Measurements from ENCODE around the gene NPC1. TPM values are rescaled to one million over a fixed set of nuclear protein-coding genes. Genes with fewer than 3 reads are reported as not detected.

Gene NPC1
- total RNA-seq, 1 experiment from 2014 or later, result 39.6 TPM

GRCh38 chr18:23617412-23618014, 31.2 kb upstream of the NPC1 start:
- no peak overlapping the region for H3K27ac ChIP-seq
- ChIA-PET POLR2A (ENCODE audit: unreplicated experiment) (no interaction called here), CTCF (no interaction called here)
- H4K20me1 ChIP-seq (ENCODE audit: insufficient read depth), result no peaks in the 10 kb centered on the region
- no peak overlapping the region for H3K4me2 ChIP-seq
- H3K79me2 ChIP-seq (ENCODE audit: low read depth), result no peaks in the 10 kb centered on the region
- H2AFZ ChIP-seq, result no peak overlapping the region
- no peaks in the 10 kb centered on the region for H3K27me3 ChIP-seq (ENCODE audit: insufficient read depth, low read depth)
- intact Hi-C loops (cut with micrococcal nuclease; ENCODE audit: unreplicated experiment), result no loop called here
- H3K36me3 ChIP-seq (ENCODE audit: low read depth), result no peaks in the 10 kb centered on the region
- no peaks in the 10 kb centered on the region for H3K9me2 ChIP-seq (ENCODE audit: insufficient read depth)
- BruUV-seq (replicated peaks), result no TSS peak
- no peak for DNase-seq
- peaks cover under 1% of the 10 kb centered on the region; the same call in 1 of the 2 replicates for H3K4me1 ChIP-seq (replicated peaks; ENCODE audit: insufficient read depth)
- no peaks in the 10 kb centered on the region for H3K9me3 ChIP-seq (ENCODE audit: insufficient read depth, low read depth)
- no peak overlapping the region for H3K4me3 ChIP-seq
- H3F3A ChIP-seq (ENCODE audit: insufficient read depth, low read depth), result no peaks in the 10 kb centered on the region
- TF ChIP-seq, protein P1, sequence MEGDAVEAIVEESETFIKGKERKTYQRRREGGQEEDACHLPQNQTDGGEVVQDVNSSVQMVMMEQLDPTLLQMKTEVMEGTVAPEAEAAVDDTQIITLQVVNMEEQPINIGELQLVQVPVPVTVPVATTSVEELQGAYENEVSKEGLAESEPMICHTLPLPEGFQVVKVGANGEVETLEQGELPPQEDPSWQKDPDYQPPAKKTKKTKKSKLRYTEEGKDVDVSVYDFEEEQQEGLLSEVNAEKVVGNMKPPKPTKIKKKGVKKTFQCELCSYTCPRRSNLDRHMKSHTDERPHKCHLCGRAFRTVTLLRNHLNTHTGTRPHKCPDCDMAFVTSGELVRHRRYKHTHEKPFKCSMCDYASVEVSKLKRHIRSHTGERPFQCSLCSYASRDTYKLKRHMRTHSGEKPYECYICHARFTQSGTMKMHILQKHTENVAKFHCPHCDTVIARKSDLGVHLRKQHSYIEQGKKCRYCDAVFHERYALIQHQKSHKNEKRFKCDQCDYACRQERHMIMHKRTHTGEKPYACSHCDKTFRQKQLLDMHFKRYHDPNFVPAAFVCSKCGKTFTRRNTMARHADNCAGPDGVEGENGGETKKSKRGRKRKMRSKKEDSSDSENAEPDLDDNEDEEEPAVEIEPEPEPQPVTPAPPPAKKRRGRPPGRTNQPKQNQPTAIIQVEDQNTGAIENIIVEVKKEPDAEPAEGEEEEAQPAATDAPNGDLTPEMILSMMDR (conservative IDR thresholded peaks at IDR 0.05), result no peak
- TF ChIP-seq EZH2 (IDR thresholded peaks at IDR 0.05; ENCODE audit: low read depth), result no peak

- ChIA-PET CTCF (no interaction called here), POLR2A (ENCODE audit: unreplicated experiment) (no interaction called here)
- Histone ChIP-seq H3K36me3 (ENCODE audit: low read depth) (no peaks in the 10 kb centered on the region), H2AFZ (no peak overlapping the region), H3K4me2 (no peak overlapping the region), H3F3A (ENCODE audit: insufficient read depth, low read depth) (no peaks in the 10 kb centered on the region), H3K27me3 (ENCODE audit: insufficient read depth, low read depth) (no peaks in the 10 kb centered on the region), H3K4me3 (no peak overlapping the region), H4K20me1 (ENCODE audit: insufficient read depth) (no peaks in the 10 kb centered on the region), H3K27ac (no peak overlapping the region), H3K79me2 (ENCODE audit: low read depth) (no peaks in the 10 kb centered on the region), H3K4me1 (replicated peaks; ENCODE audit: insufficient read depth) (peaks cover 5% of the 10 kb centered on the region; the same call in 1 of the 2 replicates), H3K9me2 (ENCODE audit: insufficient read depth) (no peaks in the 10 kb centered on the region), H3K9me3 (ENCODE audit: insufficient read depth, low read depth) (no peaks in the 10 kb centered on the region)
- no peak for TF ChIP-seq EZH2 (IDR thresholded peaks at IDR 0.05; ENCODE audit: low read depth)
- TF ChIP-seq, protein P1 (conservative IDR thresholded peaks at IDR 0.05), result no peak
- DNase-seq, result no peak
- BruUV-seq (replicated peaks), result no TSS peak
- intact Hi-C loops (cut with micrococcal nuclease; ENCODE audit: unreplicated experiment), result no loop called here
Measured at GRCh38 chr18:23616258-23616657, 30.0 kb upstream of the NPC1 start.

DNA sequence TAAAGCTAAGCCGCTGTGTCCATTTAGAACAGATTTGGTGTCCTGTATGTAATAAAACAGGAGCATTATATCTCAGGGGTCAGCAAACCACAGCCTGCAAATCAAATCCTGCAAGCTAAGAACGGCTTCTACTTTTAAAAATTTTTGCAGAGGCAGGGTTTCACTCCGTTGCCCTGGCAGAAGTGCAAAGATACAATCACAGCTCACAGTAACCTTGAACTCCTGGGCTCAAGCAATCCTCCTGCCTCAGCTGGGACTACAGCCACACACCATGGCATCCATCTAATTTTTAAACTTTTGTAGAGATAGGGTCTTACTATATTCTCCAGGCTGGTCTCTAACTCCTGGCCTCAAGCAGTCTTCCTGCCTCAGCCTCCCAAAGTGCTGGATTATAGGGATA, 28.6 kb upstream of the NPC1 start:
- no peak for DNase-seq
- H3K36me3 ChIP-seq (ENCODE audit: low read depth), result no peaks in the 10 kb centered on the region
- no peaks in the 10 kb centered on the region for H4K20me1 ChIP-seq (ENCODE audit: insufficient read depth)
- H3K4me1 ChIP-seq (replicated peaks; ENCODE audit: insufficient read depth), result peaks cover 7% of the 10 kb centered on the region
- H3K4me2 ChIP-seq, result no peak overlapping the region
- no peak overlapping the region for H2AFZ ChIP-seq
- H3F3A ChIP-seq (ENCODE audit: insufficient read depth, low read depth), result 0 out of 2 replicates have a peak, but pooled peaks cover 1% of the 10 kb centered on the region
- intact Hi-C loops (cut with micrococcal nuclease; ENCODE audit: unreplicated experiment), result no loop called here
- no peak overlapping the region for H3K4me3 ChIP-seq
- no TSS peak for BruUV-seq (replicated peaks)
- no peaks in the 10 kb centered on the region for H3K9me2 ChIP-seq (ENCODE audit: insufficient read depth)
- POLR2A ChIA-PET (ENCODE audit: unreplicated experiment), result no interaction called here
- TF ChIP-seq, protein P1 (conservative IDR thresholded peaks at IDR 0.05), result no peak
- TF ChIP-seq EZH2 (IDR thresholded peaks at IDR 0.05; ENCODE audit: low read depth), result no peak
- no peaks in the 10 kb centered on the region for H3K79me2 ChIP-seq (ENCODE audit: low read depth)
- no peaks in the 10 kb centered on the region for H3K27me3 ChIP-seq (ENCODE audit: insufficient read depth, low read depth)
- H3K27ac ChIP-seq, result no peak overlapping the region
- no peaks in the 10 kb centered on the region for H3K9me3 ChIP-seq (ENCODE audit: insufficient read depth, low read depth)
- CTCF ChIA-PET, result no interaction called here

Data from PC-9 (cell line).